Esophagus muscularis mucosa (tissue), 4 donors: ENCODE measurements around the gene ARRB2. TPM values are rescaled to one million over a fixed set of nuclear protein-coding genes. Genes with fewer than 3 reads are reported as not detected.

Source experiments
- DNase-seq: peaks from one replicate; pipeline ENCODE4 v3.0.0-alpha.2; 2017; ENCODE audit errors: extremely low spot score
- H3K27ac ChIP-seq, 4 donors: fragments of 200-600 bp; sonication (generic); replicated peaks in 1 of 4; 1 replicate in 3 of 4; 2 replicates in 1 of 4; pipeline ENCODE4 v1.5.1; 2016 to 2019; ENCODE audit warnings: mild to moderate bottlenecking in 1 of 4
- H3K27me3 ChIP-seq, 4 donors: fragments of 200-600 bp; sonication (generic); one replicate each; pipeline versions ENCODE4 v1.5.1 to v1.6.0; 2016 to 2019
- H3K36me3 ChIP-seq, 4 donors: fragments of 200-600 bp; sonication (generic); one replicate each; pipeline ENCODE4 v1.5.1; 2016 to 2019
- H3K4me1 ChIP-seq, 4 donors: fragments of 200-600 bp; sonication (generic); one replicate each; pipeline ENCODE4 v1.5.1; 2016 to 2019
- H3K4me3 ChIP-seq, 4 donors: fragments of 200-600 bp; sonication (generic); 1 replicate in 2 of 4; 2 replicates in 2 of 4; pipeline ENCODE4 v1.5.1; 2016 to 2019; ENCODE audit warnings: mild to moderate bottlenecking in 4 of 4, moderate library complexity in 1 of 4
- H3K9me3 ChIP-seq, 4 donors: fragments of 200-600 bp; sonication (generic); 1 replicate in 3 of 4; 2 replicates in 1 of 4; pipeline ENCODE4 v1.5.1; 2016 to 2019
- CTCF ChIP-seq, 3 experiments: fragments of 200-600 bp in 2 of 3; fragments of 450-650 bp in 1 of 3; sonication (generic) in 2 of 3; IDR thresholded peaks; one replicate each; pipeline ENCODE4 v1.5.1; 2017 to 2019; ENCODE audit warnings: antibody characterized with exemption in 3 of 3, mild to moderate bottlenecking in 2 of 3, moderate library complexity in 1 of 3
- EP300 ChIP-seq: sonication (generic); formaldehyde crosslinking; IDR thresholded peaks from one replicate; pipeline ENCODE4 v1.6.1; 2017; ENCODE audit warnings: antibody characterized with exemption
- POLR2A ChIP-seq: fragments of 450-650 bp; IDR thresholded peaks from one replicate; pipeline ENCODE4 v1.6.1; 2017; ENCODE audit warnings: antibody characterized with exemption, moderate library complexity, mild to moderate bottlenecking, low read depth
- POLR2AphosphoS5 ChIP-seq, 2 donors: sonication (generic); formaldehyde crosslinking; IDR thresholded peaks; one replicate each; pipeline ENCODE4 v1.6.1; 2017; ENCODE audit warnings: antibody characterized with exemption in 2 of 2
- WGBS: methylation state at CpG from one replicate; pipeline ENCODE4 v1.1.5; 2018; 5-methylcytosine and 5-hydroxymethylcytosine counted together
- intact Hi-C: fragments of 100-400 bp; cut with DNase I; formaldehyde crosslinking; loops from one replicate; pipeline ENCODE4 v1.15.1; 2023
- total RNA-seq, 4 donors: library from RNA; depleted of rRNA; stranded (reverse); fragments of >200 nt; gene quantifications; one replicate each; pipeline versions ENCODE4 v1.1.0 to v1.2.1, GENCODE V29; 2016

Gene ARRB2
- total RNA-seq, 4 donors from 2014 or later, result 25.4 to 41.4 (median 31.4) TPM

GRCh38 chr17:4738136-4739121, 28.0 kb downstream of the ARRB2 start:
- intact Hi-C loops, result no loop called here
- WGBS, result 30% methylated on average over 24 of the region's 41 CpGs
- DNase-seq, result no peak
- peak overlapping the region; percentile 74 to 91 (median 88) for H3K4me3 ChIP-seq
- peaks cover 0 to 2% (median 0%) of the 10 kb centered on the region in 4 donors for H3K27me3 ChIP-seq
- H3K36me3 ChIP-seq, result peaks cover 0 to 2% (median 0%) of the 10 kb centered on the region in 4 donors
- H3K27ac ChIP-seq, result peak overlapping the region; percentile 70 to 75 (median 74)
- H3K4me1 ChIP-seq, result peaks cover 10 to 21% (median 19%) of the 10 kb centered on the region in 4 donors
- no peaks in the 10 kb centered on the region for H3K9me3 ChIP-seq
- TF ChIP-seq POLR2A (no peak), POLR2AphosphoS5 (IDR thresholded peaks at IDR 0.05) (no peak), EP300 (no peak), CTCF (IDR thresholded peaks at IDR 0.05) (no peak)

DNA sequence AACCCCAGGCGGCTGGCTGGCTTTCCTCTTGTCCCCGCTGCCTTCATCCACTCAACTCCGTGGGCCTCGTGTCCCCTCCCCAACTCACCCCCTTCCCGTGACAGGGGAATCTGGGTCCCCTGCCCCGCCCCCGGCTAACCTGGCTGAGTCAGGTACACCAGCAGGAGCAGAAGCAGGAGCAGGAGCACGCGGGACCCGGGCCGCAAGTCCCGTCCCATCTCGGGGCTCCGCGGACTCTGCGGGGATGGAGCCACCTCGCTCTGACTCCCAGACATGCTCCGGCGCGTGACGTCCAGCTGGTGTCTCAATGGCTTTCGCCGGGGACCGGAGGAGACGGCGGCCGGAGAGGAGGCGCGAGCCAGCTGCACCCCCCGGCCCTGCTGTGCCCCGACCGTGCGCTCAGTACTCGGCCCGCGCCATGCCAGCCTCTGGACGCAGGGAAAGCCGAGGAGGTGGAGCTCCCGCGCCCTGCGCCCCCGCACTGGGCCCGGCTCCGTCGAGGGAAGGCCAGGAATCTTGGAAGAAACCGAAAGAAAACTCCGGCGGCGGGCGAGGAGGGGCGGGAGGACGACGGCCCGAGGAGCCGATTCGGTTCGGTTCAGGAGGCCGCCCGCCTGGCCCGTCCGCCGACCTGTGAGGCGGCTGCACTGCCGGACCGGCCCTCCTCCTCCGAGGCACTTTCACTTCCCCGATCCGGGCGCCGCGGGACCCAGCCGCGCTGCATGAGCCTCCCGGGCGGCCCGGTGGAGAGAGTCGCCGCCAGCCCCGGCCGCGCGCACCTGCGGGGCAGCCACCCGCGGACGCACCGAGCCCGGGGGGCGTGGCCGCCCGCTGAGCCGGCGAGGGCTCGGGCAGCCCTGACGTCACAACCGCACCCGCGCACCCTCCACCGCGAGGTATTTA, 28.9 kb downstream of the ARRB2 start, which contains the start of the genes CXCL16 and ZMYND15:
CXCL16 (minus strand) TSS at position 807 of the 903 bp plus-strand sequence; CDS start at position 218, 589 bp downstream.
ZMYND15 (plus strand) TSS at position 712 of the 903 bp plus-strand sequence. CDS start 716 bp downstream, outside the sequence.
- TF ChIP-seq POLR2A (no peak), EP300 (no peak), POLR2AphosphoS5 (IDR thresholded peaks at IDR 0.05) (peak in 1 of 2 donors; percentile 31)
- DNase-seq, result no peak
- WGBS, result 0% methylated on average over 44 of the region's 100 CpGs
- intact Hi-C loops, result no loop called here
- H3K4me1 ChIP-seq, result peaks cover 10 to 19% (median 18%) of the 10 kb centered on the region in 4 donors
- peak within 1 kb of the TSS; percentile 70 to 75 (median 74) for H3K27ac ChIP-seq
- peaks cover 0 to 12% (median 2%) of the 10 kb centered on the region in 4 donors for H3K27me3 ChIP-seq
- no peaks in the 10 kb centered on the region for H3K36me3 ChIP-seq
- H3K9me3 ChIP-seq, result no peaks in the 10 kb centered on the region
- peak within 1 kb of the TSS; percentile 74 to 91 (median 88) for H3K4me3 ChIP-seq

DNA sequence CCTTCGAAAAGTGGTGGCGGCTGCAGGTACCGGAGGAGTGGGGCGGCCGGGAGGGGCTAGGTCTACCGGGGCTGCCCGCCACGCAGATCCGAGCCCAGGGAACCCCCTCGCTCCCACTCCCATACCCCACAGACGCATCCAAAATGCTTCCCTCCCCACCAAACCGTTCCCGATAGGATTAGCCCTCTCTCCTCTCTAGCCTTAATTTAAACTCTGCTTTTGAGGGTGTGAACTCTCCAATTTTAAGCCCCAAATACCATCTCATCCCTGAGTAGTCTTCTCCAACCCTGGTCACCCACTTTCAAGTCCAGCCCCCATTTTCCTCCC, 29.6 kb downstream of the ARRB2 start:
- Histone ChIP-seq H3K4me1 (peaks cover 10 to 22% (median 21%) of the 10 kb centered on the region in 4 donors), H3K27ac (peak overlapping the region in 3 of 4 donors; percentile 74 to 75 (median 75)), H3K27me3 (peaks cover 0 to 18% (median 8%) of the 10 kb centered on the region in 4 donors), H3K36me3 (no peaks in the 10 kb centered on the region), H3K4me3 (peak overlapping the region; percentile 74 to 91 (median 88)), H3K9me3 (no peaks in the 10 kb centered on the region)
- TF ChIP-seq POLR2AphosphoS5 (IDR thresholded peaks at IDR 0.05), result no peak
- no peak for TF ChIP-seq CTCF (IDR thresholded peaks at IDR 0.05)
- TF ChIP-seq POLR2A, result no peak
- no peak for TF ChIP-seq EP300
- no peak for DNase-seq
- intact Hi-C loops, result no loop called here
- WGBS, result 18% methylated on average over 12 of the region's 13 CpGs

DNA sequence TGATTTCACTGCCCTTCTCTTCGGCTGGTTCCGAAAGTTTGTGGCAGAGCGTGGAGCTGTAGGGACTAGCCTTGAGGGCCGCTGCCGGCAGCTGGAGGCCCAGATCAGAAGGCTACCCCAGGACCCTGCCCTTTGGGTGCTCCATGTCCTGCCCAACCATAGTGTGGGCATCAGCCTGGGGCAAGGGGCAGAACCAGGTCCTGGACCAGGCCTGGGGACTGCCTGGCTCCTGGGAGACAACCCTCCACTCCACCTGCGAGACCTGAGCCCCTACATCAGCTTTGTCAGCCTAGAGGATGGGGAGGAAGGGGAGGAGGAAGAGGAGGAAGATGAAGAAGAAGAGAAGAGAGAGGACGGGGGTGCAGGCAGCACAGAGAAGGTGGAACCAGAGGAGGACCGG, 30.2 kb downstream of the ARRB2 start:
- Histone ChIP-seq H3K4me3 (no peak overlapping the region), H3K27ac (no peak overlapping the region), H3K4me1 (peaks cover 10 to 28% (median 27%) of the 10 kb centered on the region in 4 donors), H3K9me3 (no peaks in the 10 kb centered on the region), H3K27me3 (peaks cover 0 to 24% (median 13%) of the 10 kb centered on the region in 4 donors), H3K36me3 (no peaks in the 10 kb centered on the region)
- 96% methylated on average over 8 of the region's 8 CpGs for WGBS
- no peak for DNase-seq
- intact Hi-C loops, result no loop called here
- no peak for TF ChIP-seq POLR2AphosphoS5 (IDR thresholded peaks at IDR 0.05)
- TF ChIP-seq CTCF (IDR thresholded peaks at IDR 0.05), result no peak
- no peak for TF ChIP-seq POLR2A
- no peak for TF ChIP-seq EP300
